ENCODE measurements around the gene GGTA1. TPM values are rescaled to one million over a fixed set of nuclear protein-coding genes. Genes with fewer than 3 reads are reported as not detected.

GGTA1 gene
- total and polyA plus RNA-seq, 7 donors: 3.6 to 18.0 (median 7.2) TPM

DNA sequence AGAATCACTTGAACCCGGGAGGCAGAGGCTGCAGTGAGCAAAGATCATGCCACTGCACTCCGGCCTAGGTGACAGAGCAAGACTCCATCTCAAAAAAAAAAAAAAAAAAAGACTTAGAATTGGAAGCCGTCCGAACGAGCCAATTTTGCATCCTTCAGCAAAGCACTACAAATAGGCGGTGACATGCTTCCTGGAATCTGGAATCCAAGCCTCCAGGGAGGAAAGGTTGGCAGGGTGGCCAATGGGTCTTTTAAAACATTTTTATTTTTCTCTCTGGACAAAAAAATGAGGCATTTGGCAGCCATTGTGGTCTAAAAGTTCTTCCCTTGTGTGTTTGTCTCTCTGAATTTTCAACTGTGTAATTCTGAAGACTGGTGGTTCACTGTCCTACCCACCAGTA, 26.4 kb downstream of the GGTA1 start:
- TF ChIP-seq, protein P1, sequence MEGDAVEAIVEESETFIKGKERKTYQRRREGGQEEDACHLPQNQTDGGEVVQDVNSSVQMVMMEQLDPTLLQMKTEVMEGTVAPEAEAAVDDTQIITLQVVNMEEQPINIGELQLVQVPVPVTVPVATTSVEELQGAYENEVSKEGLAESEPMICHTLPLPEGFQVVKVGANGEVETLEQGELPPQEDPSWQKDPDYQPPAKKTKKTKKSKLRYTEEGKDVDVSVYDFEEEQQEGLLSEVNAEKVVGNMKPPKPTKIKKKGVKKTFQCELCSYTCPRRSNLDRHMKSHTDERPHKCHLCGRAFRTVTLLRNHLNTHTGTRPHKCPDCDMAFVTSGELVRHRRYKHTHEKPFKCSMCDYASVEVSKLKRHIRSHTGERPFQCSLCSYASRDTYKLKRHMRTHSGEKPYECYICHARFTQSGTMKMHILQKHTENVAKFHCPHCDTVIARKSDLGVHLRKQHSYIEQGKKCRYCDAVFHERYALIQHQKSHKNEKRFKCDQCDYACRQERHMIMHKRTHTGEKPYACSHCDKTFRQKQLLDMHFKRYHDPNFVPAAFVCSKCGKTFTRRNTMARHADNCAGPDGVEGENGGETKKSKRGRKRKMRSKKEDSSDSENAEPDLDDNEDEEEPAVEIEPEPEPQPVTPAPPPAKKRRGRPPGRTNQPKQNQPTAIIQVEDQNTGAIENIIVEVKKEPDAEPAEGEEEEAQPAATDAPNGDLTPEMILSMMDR (IDR thresholded peaks at IDR 0.05): no peak
- TF ChIP-seq POLR2AphosphoS5 (IDR thresholded peaks at IDR 0.05) (no peak), POLR2A (IDR thresholded peaks at IDR 0.05) (no peak), EP300 (IDR thresholded peaks at IDR 0.05) (no peak)
- 76 to 85% methylated on average over 6 of the region's 6 CpGs for WGBS, 2 donors
- Histone ChIP-seq H3K4me1 (peaks cover 0 to 4% (median 0%) of the 10 kb centered on the region in 4 donors), H3K4me3 (no peak overlapping the region), H3K27ac (no peak overlapping the region), H3K36me3 (no peaks in the 10 kb centered on the region), H3K9me3 (no peaks in the 10 kb centered on the region), H3K27me3 (peaks cover 0 to 15% (median 3%) of the 10 kb centered on the region in 3 donors)
- DNase-seq: peak; percentile 10
- intact Hi-C loops (cut with DNase I): no loop called here

DNA sequence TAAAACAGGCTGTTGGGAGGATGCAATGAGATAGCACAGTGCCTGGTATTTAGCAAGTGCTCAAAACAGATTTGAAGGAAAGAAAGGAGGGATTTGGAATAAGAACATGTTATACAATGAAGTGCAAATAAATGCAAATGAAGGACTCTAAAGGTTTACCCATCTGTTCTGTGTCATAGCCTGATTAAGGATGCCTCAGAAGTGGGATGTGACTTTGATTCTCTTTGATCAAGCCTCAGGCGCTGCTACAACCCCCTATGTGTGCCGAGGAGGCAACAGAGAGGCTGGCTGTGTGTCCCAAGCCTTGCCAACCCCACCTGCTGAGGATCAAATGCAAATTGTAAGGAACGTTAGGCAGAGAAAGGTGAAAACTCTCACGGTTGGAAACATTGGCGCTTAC, 27.2 kb downstream of the GGTA1 start:
- intact Hi-C loops (cut with DNase I): no loop called here
- WGBS, 2 donors: 72 to 82% methylated on average over 5 of the region's 5 CpGs

DNA sequence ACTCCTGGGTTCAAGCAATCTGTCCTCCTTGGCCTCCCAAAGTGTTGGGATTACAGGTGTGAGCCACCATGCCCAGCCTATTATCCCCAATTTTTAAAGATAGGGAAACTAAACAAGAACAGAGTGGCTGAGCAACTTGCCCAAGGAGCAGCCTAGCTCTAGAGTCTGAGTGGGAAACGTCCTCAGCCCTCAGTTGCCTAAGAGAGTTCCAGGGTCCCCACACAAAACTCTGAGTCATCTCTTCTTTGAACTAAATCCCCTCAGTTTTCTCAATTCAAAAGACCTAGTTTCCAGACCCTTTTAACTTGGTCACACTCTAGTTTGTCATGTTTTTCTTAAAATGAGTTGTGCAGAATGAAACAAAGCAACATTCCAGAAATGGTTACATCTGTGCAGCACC, 33.5 kb downstream of the GGTA1 start:
- DNase-seq: no peak
- Histone ChIP-seq H3K36me3 (no peaks in the 10 kb centered on the region), H3K4me3 (no peak overlapping the region), H3K9me3 (no peaks in the 10 kb centered on the region), H3K27ac (no peak overlapping the region), H3K27me3 (peaks cover 0 to 13% (median 3%) of the 10 kb centered on the region in 3 donors), H3K4me1 (no peaks in the 10 kb centered on the region)
- no peak for TF ChIP-seq POLR2A (IDR thresholded peaks at IDR 0.05)
- TF ChIP-seq POLR2AphosphoS5 (IDR thresholded peaks at IDR 0.05): no peak
- TF ChIP-seq EP300 (IDR thresholded peaks at IDR 0.05): no peak
- TF ChIP-seq, protein P1 (IDR thresholded peaks at IDR 0.05): no peak
- intact Hi-C loops (cut with DNase I): no loop called here
- 47 to 66% methylated on average over 1 of the region's 1 CpG for WGBS, 2 donors

More for the DNA sequence above, 27.2 kb downstream of the GGTA1 start:
- Histone ChIP-seq H3K4me3 (no peak overlapping the region), H3K36me3 (no peaks in the 10 kb centered on the region), H3K27me3 (peaks cover 0 to 15% (median 3%) of the 10 kb centered on the region in 3 donors), H3K4me1 (no peaks in the 10 kb centered on the region), H3K27ac (no peak overlapping the region), H3K9me3 (no peaks in the 10 kb centered on the region)
- TF ChIP-seq, protein P1 (IDR thresholded peaks at IDR 0.05): no peak
- TF ChIP-seq POLR2A (IDR thresholded peaks at IDR 0.05) (no peak), POLR2AphosphoS5 (IDR thresholded peaks at IDR 0.05) (no peak), EP300 (IDR thresholded peaks at IDR 0.05) (no peak)
- DNase-seq: peak; percentile 4

DNA sequence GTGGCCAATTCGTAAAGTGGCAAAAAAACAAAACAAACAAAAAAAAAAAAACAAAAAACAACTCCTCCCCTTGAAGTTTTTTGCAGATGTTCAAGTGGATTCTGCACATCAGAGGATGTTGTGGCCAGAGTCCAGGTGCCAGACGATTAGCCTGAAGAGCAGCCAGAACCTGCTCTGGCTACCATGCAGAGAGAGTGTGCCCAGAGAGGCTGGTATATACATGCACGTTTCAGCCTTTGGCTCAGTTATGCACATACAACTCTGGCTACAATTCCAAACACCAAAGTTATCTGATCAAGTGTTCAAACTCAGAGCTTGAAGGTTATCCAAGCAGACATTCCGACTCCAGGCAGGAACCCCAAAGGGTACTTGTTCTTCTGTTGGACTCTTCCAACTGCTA, 34.7 kb downstream of the GGTA1 start:
- Histone ChIP-seq H3K27me3 (peaks cover 0 to 21% (median 3%) of the 10 kb centered on the region in 3 donors), H3K27ac (no peak overlapping the region), H3K36me3 (no peaks in the 10 kb centered on the region), H3K4me3 (no peak overlapping the region), H3K4me1 (no peaks in the 10 kb centered on the region), H3K9me3 (no peaks in the 10 kb centered on the region)
- DNase-seq: no peak
- intact Hi-C loops (cut with DNase I): no loop called here
- TF ChIP-seq POLR2A (IDR thresholded peaks at IDR 0.05): no peak
- TF ChIP-seq, protein P1 (IDR thresholded peaks at IDR 0.05): no peak
- TF ChIP-seq EP300 (IDR thresholded peaks at IDR 0.05): no peak
- no peak for TF ChIP-seq POLR2AphosphoS5 (IDR thresholded peaks at IDR 0.05)
- 63 to 79% methylated on average over 4 of the region's 4 CpGs for WGBS, 2 donors

Data from sigmoid colon (tissue), 7 donors.